CD4-positive, alpha-beta T cell treated with Interleukin-2 at 100 ng/mL for 4 hours (primary cell): Measurements from ENCODE around the gene PPP1R3G.
"Not testable (repeated sequence)": the region's sequence is repeated elsewhere in the genome, so short reads cannot be mapped to it uniquely, and the experiment has no call there.

Experiments
- DNase-seq: peaks from one replicate; pipeline ENCODE4 v3.0.0-alpha.2; 2020; ENCODE audit warnings: low spot score

Gene PPP1R3G

DNA sequence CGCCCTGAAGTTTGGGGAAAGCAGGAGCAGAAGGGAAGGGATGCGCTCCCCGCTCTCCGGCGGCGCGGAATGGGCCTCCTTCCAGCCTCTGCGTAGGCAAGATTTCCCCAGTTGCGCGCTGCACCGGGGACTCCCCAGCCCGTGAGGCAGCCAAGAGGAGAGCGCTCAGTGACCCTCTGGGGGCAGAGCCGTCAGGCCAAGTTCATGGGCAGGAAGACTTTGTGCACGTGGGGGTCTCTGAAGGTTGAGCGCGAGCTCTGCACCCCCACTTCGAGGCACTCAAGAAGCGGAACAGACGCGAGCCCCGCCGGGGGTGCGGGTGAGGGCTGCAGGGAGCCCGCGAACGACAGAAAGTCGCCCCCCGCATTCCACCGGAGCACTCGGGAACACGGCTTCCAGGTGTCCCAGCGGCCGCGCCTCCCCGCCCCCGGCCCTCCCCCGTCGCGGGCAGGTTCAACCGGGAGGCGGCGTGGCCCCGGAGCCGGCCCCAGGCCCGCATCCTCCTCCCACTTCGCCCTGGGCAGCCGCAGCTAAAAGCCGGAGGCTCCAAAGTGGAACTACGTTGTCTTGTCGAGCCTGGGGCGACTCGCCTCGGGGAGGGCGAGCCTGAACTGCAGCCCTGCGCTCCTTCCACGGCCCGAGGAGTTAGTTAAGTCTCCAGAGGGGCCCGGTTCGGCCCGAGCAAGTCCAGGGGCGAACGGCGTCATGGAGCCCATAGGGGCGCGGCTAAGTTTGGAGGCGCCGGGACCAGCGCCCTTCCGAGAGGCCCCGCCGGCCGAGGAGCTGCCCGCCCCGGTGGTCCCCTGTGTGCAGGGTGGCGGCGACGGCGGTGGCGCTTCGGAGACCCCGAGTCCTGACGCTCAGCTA, at the start of gene PPP1R3G:
TSS of gene PPP1R3G (plus strand) at position 561 of the 867 bp plus-strand sequence. CDS start at position 706, 145 bp downstream.
- no peak for DNase-seq

GRCh38 chr6:5036269-5036668, 48.9 kb upstream of the PPP1R3G start:
- DNase-seq, result no peak

- DNase-seq, result no peak
These were observed 43.2 kb upstream of the PPP1R3G start for GRCh38 chr6:5041955-5042354.

DNA sequence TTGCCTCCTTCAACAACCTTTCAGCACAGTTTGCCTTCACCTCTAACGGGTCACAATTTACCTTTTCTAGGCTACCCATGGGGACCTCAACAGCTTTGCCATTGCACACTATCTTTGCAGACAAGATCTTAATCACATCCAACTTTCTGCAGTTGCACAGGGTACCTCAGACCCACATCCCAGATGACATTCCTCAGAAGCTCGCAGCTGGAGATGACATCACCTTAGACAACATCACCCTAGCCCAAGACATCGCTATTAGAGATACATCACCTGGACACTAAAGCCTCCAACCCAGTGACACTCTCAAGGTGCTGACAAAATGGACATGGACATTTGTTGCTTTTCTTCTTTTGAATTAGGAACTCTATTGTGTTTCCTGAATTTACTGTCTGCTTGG, 42.7 kb upstream of the PPP1R3G start:
- no peak for DNase-seq

GRCh38 chr6:5044866-5045265, 40.3 kb upstream of the PPP1R3G start:
- no peak for DNase-seq

- no peak for DNase-seq
These were observed 39.7 kb upstream of the PPP1R3G start for GRCh38 chr6:5045416-5045815.

GRCh38 chr6:5046430-5046829, 38.7 kb upstream of the PPP1R3G start:
- no peak for DNase-seq

GRCh38 chr6:5050009-5050408, 35.1 kb upstream of the PPP1R3G start:
- no peak for DNase-seq

DNA sequence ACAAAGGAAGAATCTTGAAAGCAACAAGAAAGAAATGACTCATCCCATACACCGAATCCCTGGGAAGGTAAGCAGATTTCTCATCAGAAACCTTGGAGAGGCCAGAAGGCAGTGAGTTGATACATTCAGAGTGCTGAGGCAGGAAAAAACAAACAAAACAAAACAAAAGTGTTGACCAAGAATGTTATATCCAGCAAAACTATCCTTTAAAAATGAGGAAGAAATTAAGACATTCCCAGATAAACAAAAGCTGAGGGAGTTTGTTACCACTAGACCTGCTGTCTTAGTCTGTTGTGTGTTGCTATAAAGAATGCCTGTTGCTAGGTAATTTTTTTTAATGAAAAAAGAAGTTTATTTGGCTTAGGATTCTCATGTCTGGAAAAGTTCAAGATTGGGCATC, 33.7 kb upstream of the PPP1R3G start:
- no peak for DNase-seq

- no peak for DNase-seq
These were observed 32.1 kb upstream of the PPP1R3G start for GRCh38 chr6:5053038-5053437.

DNA sequence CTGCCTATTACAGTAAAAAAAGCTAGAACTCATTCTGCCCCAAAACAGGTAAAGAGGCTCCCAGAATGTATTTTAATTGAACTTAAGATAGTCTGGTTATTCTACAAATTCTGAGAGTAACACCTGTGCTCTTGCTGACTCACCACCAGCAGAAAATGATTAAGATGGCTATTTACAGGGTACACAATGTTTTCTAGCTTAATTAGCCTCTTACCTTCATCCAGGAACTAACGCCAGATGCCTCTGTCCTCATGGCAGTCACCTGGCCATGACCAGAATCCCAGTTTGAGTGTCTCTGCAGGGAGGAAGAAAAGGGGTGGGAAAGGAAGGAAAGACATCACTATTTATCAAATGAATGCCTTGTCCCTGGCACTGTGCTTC, 31.3 kb upstream of the PPP1R3G start:
- DNase-seq, result no peak

DNA sequence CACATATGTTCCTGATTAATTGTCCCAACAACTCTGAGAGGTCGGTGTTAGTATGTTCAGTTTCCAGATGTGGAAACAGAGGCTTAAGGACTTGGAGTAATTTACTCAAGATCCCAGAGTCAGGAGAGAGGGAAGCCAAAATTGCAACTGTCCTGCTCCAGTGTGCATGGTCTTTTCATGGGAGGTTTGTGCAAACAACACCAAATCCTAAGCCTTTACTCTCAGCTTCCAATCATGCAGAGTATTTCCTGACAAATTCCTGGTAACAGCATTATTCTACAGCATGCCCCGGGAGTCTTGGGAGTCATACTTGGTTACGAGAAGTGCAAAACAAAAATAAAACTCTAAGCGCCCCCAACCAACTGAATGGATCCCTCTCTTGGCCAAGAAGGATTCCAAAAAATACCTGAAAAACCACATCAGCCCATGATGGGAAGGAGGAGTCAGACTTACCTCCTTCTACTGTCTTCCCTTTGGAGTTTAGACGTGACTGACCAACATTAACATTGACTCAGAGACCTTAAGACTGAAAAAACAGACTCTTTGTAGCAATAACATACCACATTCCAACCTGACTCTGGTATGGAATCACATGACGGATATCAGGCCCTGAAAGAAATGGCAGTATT, 30.8 kb upstream of the PPP1R3G start:
- DNase-seq, result no peak

GRCh38 chr6:5055118-5055517, 30.0 kb upstream of the PPP1R3G start:
- DNase-seq, result no peak

- DNase-seq, result no peak
These were observed 26.9 kb upstream of the PPP1R3G start for GRCh38 chr6:5058254-5058653.

- DNase-seq, result no peak
These were observed 25.9 kb upstream of the PPP1R3G start for GRCh38 chr6:5059036-5059896.

GRCh38 chr6:5060439-5060838, 24.7 kb upstream of the PPP1R3G start:
- not testable (repeated sequence) for DNase-seq

DNA sequence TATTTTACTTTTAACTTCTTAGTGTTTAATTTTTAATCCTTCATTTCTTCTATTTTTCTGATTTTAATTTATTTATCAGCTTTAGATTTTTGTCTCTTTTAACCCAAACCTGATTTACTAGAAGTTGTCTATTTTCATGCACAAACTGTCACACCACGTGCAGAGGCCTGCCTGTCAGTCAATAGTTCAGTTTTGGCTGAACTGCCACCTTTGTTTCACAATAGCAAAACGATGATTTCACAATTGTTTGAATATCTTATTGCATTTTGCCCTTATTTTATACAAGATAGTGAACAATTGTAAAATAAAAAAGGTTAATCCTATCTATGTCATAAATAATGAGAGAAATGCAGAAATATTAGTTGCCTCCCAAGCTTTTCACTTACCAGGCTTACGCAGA, 24.0 kb upstream of the PPP1R3G start:
- no peak for DNase-seq

GRCh38 chr6:5063617-5064016, 21.5 kb upstream of the PPP1R3G start:
- no peak for DNase-seq

GRCh38 chr6:5066456-5067093, 18.6 kb upstream of the PPP1R3G start:
- DNase-seq, result no peak

DNA sequence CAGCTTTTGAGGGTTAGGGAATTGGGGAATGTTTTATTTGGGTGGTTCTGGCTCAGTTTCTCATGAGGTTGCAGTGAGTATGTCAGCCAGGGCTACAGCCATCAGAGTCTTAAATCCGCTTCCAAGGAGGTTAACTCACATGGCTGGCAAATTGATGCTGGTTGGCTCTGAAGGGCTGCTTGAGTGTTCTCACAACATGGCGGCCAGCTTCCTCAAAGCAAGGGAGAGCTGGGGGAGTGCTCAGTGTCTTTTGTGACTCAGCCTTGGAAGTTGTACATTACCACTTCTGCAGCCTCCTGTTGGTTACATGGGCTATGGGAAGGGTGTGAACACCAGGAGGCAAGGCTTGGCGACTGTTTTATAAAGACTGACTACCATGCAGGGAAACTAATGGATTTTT, 17.8 kb upstream of the PPP1R3G start:
- no peak for DNase-seq

- DNase-seq, result no peak
These were observed 16.9 kb upstream of the PPP1R3G start for GRCh38 chr6:5068153-5068751.

DNA sequence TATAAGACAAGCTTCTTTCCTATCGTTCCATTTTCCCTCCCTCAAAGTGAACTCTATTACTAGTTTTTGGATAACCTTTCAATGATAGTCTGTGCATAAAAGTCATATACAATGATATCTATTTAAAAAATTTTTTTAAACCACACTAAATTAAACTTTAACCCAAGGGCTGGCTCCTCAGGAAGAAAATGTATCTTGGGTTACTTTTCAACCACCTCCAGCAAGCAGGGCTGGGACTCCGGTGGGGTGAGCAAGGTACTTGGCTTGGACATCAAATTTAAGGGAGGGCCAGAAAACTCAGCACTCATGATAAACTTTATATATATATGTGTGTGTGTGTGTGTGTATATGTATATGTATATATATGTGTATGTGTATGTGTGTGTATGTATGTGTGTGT, 13.9 kb upstream of the PPP1R3G start:
- no peak for DNase-seq
